H1 (cell line): Measurements from ENCODE around the gene TGFBR2.

Experiments used
- KDM4A ChIP-seq: IDR thresholded peaks from one replicate; pipeline ENCODE4 v1.7.1; 2012; ENCODE audit warnings: low read depth, mild to moderate bottlenecking, moderate library complexity, low read length, inconsistent platforms; ENCODE audit not compliant: severe bottlenecking
- POLR2A ChIP-seq, 2 experiments: IDR thresholded peaks; 1 replicate in 1 of 2; 2 replicates in 1 of 2; pipeline ENCODE4 v1.6.1; 2011; ENCODE audit warnings: low read depth in 2 of 2, low read length in 2 of 2, mild to moderate bottlenecking in 2 of 2; ENCODE audit errors: control extremely low read depth in 1 of 2
- POLR2AphosphoS5 ChIP-seq: IDR thresholded peaks from 2 replicates; pipeline ENCODE4 v1.6.1; 2011; ENCODE audit warnings: low read depth, low read length
- SP2 ChIP-seq: IDR thresholded peaks from 2 replicates; pipeline ENCODE4 v1.6.1; 2012; ENCODE audit warnings: mild to moderate bottlenecking, low read length, inconsistent platforms
- TAF1 ChIP-seq: IDR thresholded peaks from 2 replicates; pipeline ENCODE4 v1.6.1; 2011; ENCODE audit warnings: mild to moderate bottlenecking, low read depth, low read length
- TF ChIP-seq, protein P1 (sequence below): IDR thresholded peaks from 2 replicates; pipeline ENCODE4 v1.6.1; 2011; ENCODE audit warnings: low read length, improper control_type of control experiment
- TF ChIP-seq, protein P2 (sequence below), 3 experiments: IDR thresholded peaks; 1 replicate in 2 of 3; 2 replicates in 1 of 3; pipeline versions ENCODE4 v1.5.1 to v1.6.1; 2011; ENCODE audit warnings: low read length in 3 of 3, mild to moderate bottlenecking in 3 of 3, inconsistent platforms in 2 of 3, low read depth in 1 of 3, moderate library complexity in 1 of 3; ENCODE audit not compliant: insufficient read depth in 1 of 3; ENCODE audit errors: control extremely low read depth in 1 of 3

DNA sequence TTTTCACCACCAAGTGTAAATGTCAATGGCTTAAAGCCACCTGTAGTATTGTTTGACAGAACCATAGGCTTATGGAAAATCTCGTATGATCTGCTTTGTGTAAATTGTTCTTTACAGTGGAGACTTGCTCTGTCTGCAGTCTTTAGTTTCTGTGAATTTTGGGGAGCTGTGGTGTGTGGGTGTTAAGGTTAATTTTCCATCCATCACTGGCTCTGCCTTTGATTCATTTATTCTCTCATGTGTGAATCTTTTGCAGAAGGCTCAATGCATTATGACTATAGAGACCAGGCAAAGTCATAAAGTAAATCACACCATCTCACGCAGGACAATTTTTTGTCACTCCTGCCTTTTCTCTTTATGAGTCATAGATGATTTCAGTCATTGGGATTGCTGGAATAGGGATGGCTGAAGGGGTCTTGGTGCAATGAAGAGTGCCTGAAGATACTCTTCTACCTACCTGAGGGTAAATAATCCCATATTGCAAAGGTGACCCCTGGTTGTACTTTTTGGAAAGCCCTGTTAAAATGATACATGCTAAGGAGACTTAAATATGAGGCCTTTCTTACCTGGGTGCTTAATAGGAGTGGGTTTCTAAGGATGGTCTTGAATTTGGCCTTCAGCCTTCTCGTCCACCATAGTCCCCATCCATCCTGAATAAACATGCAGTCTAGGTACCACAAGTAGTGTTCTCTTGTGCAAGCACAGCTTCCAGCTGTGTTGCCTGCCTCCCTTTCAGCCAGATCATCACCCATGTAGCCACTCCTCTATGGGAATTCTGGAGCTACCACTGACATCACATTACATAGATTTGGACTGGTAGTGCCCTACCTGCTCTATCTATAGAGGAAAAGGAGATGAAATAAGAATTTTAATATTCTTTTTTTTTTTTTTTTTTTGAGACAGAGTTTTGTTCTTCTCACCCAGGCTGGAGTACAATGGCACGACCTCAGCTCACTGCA, 14.3 kb downstream of the TGFBR2 start:
- TF ChIP-seq POLR2A (IDR thresholded peaks at IDR 0.05; ENCODE audit: control extremely low read depth in 1 of 2, low read depth in 2 of 2, low read length in 2 of 2) = no peak
- TF ChIP-seq SP2 = no peak
- TF ChIP-seq, protein P1, sequence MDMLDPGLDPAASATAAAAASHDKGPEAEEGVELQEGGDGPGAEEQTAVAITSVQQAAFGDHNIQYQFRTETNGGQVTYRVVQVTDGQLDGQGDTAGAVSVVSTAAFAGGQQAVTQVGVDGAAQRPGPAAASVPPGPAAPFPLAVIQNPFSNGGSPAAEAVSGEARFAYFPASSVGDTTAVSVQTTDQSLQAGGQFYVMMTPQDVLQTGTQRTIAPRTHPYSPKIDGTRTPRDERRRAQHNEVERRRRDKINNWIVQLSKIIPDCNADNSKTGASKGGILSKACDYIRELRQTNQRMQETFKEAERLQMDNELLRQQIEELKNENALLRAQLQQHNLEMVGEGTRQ = no peak
- no peak for TF ChIP-seq TAF1
- TF ChIP-seq, protein P2, sequence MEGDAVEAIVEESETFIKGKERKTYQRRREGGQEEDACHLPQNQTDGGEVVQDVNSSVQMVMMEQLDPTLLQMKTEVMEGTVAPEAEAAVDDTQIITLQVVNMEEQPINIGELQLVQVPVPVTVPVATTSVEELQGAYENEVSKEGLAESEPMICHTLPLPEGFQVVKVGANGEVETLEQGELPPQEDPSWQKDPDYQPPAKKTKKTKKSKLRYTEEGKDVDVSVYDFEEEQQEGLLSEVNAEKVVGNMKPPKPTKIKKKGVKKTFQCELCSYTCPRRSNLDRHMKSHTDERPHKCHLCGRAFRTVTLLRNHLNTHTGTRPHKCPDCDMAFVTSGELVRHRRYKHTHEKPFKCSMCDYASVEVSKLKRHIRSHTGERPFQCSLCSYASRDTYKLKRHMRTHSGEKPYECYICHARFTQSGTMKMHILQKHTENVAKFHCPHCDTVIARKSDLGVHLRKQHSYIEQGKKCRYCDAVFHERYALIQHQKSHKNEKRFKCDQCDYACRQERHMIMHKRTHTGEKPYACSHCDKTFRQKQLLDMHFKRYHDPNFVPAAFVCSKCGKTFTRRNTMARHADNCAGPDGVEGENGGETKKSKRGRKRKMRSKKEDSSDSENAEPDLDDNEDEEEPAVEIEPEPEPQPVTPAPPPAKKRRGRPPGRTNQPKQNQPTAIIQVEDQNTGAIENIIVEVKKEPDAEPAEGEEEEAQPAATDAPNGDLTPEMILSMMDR (IDR thresholded peaks at IDR 0.05; ENCODE audit: control extremely low read depth in 1 of 3, insufficient read depth in 1 of 3, low read depth in 1 of 3, low read length in 3 of 3) = no peak
- no peak for TF ChIP-seq POLR2AphosphoS5
- TF ChIP-seq KDM4A = no peak
